Measurements from ENCODE around the gene MAPK11. TPM values are rescaled to one million over a fixed set of nuclear protein-coding genes. Genes with fewer than 3 reads are reported as not detected.

The MAPK11 gene
- 27.8 and 29.0 TPM in 2 replicates for total RNA-seq

GRCh38 chr22:50269970-50270665 lies at the start of gene MAPK11:
Gene MAPK11 (minus strand): TSS chr22:50270380. CDS start chr22:50270292, 88 bp downstream.
- Mint-ChIP-seq H3K9me3 (no peaks in the 10 kb centered on the region), H3K4me1 (peaks cover 13% of the 10 kb centered on the region), H3K27ac (peak within 1 kb of the TSS; percentile 70), H3K27me3 (peaks cover 6% of the 10 kb centered on the region), H3K36me3 (ENCODE audit: low read depth) (peaks cover 2% of the 10 kb centered on the region), H3K4me3 (peak within 1 kb of the TSS; percentile 80)
- DNase-seq = peak; percentile 94
- intact Hi-C loops (cut with micrococcal nuclease) = loop anchor here (2.0 to 5.0 kb wide), 4 partner anchors 19 to 73 kb away; partner anchors contain the start of genes DENND6B, HDAC10, PLXNB2 and PPP6R2

- Mint-ChIP-seq H3K9me3 (no peaks in the 10 kb centered on the region), H3K4me1 (peaks cover 4% of the 10 kb centered on the region), H3K27ac (no peak overlapping the region), H3K27me3 (peaks cover 3% of the 10 kb centered on the region), H3K36me3 (ENCODE audit: low read depth) (no peaks in the 10 kb centered on the region), H3K4me3 (no peak overlapping the region)
- no peak for DNase-seq
- intact Hi-C loops (cut with micrococcal nuclease) = no loop called here
Observed at GRCh38 chr22:50319503-50319951, 49.3 kb upstream of the MAPK11 start.

GRCh38 chr22:50318698-50319411 lies 48.7 kb upstream of the MAPK11 start:
- intact Hi-C loops (cut with micrococcal nuclease) = no loop called here
- H3K9me3 Mint-ChIP-seq = no peaks in the 10 kb centered on the region
- H3K36me3 Mint-ChIP-seq (ENCODE audit: low read depth) = no peaks in the 10 kb centered on the region
- DNase-seq = no peak
- no peak overlapping the region for H3K4me3 Mint-ChIP-seq
- peaks cover 8% of the 10 kb centered on the region for H3K4me1 Mint-ChIP-seq
- H3K27ac Mint-ChIP-seq = peak overlapping the region; percentile 15
- H3K27me3 Mint-ChIP-seq = no peaks in the 10 kb centered on the region

- Mint-ChIP-seq H3K4me3 (no peak overlapping the region), H3K36me3 (ENCODE audit: low read depth) (no peaks in the 10 kb centered on the region), H3K27ac (no peak overlapping the region), H3K4me1 (peaks cover 8% of the 10 kb centered on the region), H3K27me3 (no peaks in the 10 kb centered on the region), H3K9me3 (no peaks in the 10 kb centered on the region)
- DNase-seq = no peak
- intact Hi-C loops (cut with micrococcal nuclease) = no loop called here
Observed at GRCh38 chr22:50318356-50318697, 48.1 kb upstream of the MAPK11 start.

- H3K4me1 Mint-ChIP-seq = peaks cover 8% of the 10 kb centered on the region
- H3K9me3 Mint-ChIP-seq = no peaks in the 10 kb centered on the region
- intact Hi-C loops (cut with micrococcal nuclease) = no loop called here
- H3K27ac Mint-ChIP-seq = no peak overlapping the region
- no peak overlapping the region for H3K4me3 Mint-ChIP-seq
- no peak for DNase-seq
- no peaks in the 10 kb centered on the region for H3K36me3 Mint-ChIP-seq (ENCODE audit: low read depth)
- no peaks in the 10 kb centered on the region for H3K27me3 Mint-ChIP-seq
Observed at GRCh38 chr22:50317674-50318073, 47.5 kb upstream of the MAPK11 start.

GRCh38 chr22:50317178-50317577 lies 47.0 kb upstream of the MAPK11 start:
- no peaks in the 10 kb centered on the region for H3K27me3 Mint-ChIP-seq
- H3K27ac Mint-ChIP-seq = no peak overlapping the region
- H3K4me1 Mint-ChIP-seq = peaks cover 8% of the 10 kb centered on the region
- no peaks in the 10 kb centered on the region for H3K9me3 Mint-ChIP-seq
- no peak overlapping the region for H3K4me3 Mint-ChIP-seq
- H3K36me3 Mint-ChIP-seq (ENCODE audit: low read depth) = no peaks in the 10 kb centered on the region
- no peak for DNase-seq
- intact Hi-C loops (cut with micrococcal nuclease) = no loop called here

- no peak for DNase-seq
- Mint-ChIP-seq H3K36me3 (ENCODE audit: low read depth) (no peaks in the 10 kb centered on the region), H3K27ac (no peak overlapping the region), H3K4me3 (no peak overlapping the region), H3K4me1 (peaks cover 8% of the 10 kb centered on the region), H3K27me3 (no peaks in the 10 kb centered on the region), H3K9me3 (no peaks in the 10 kb centered on the region)
- intact Hi-C loops (cut with micrococcal nuclease) = no loop called here
Observed at GRCh38 chr22:50316114-50317065, 46.2 kb upstream of the MAPK11 start.

- Mint-ChIP-seq H3K27ac (no peak overlapping the region), H3K4me1 (peaks cover 8% of the 10 kb centered on the region), H3K4me3 (peak overlapping the region; percentile 22), H3K36me3 (ENCODE audit: low read depth) (no peaks in the 10 kb centered on the region), H3K27me3 (no peaks in the 10 kb centered on the region), H3K9me3 (no peaks in the 10 kb centered on the region)
- DNase-seq = no peak
- intact Hi-C loops (cut with micrococcal nuclease) = no loop called here
Observed at GRCh38 chr22:50315289-50316113, 45.3 kb upstream of the MAPK11 start.

GRCh38 chr22:50314455-50315288 lies 44.5 kb upstream of the MAPK11 start:
- Mint-ChIP-seq H3K9me3 (no peaks in the 10 kb centered on the region), H3K27me3 (no peaks in the 10 kb centered on the region), H3K4me3 (peak overlapping the region; percentile 88), H3K27ac (peak overlapping the region; percentile 78), H3K36me3 (ENCODE audit: low read depth) (no peaks in the 10 kb centered on the region), H3K4me1 (peaks cover 8% of the 10 kb centered on the region)
- intact Hi-C loops (cut with micrococcal nuclease) = loop anchor here (1.0 kb wide), 1 partner anchor 13 kb away; the partner anchor contains the start of gene DENND6B
- peak; percentile 93 for DNase-seq

- H3K27ac Mint-ChIP-seq = peak overlapping the region; percentile 78
- peak overlapping the region; percentile 88 for H3K4me3 Mint-ChIP-seq
- intact Hi-C loops (cut with micrococcal nuclease) = loop anchor here (1.0 kb wide), 1 partner anchor 13 kb away; the partner anchor contains the start of gene DENND6B
- no peaks in the 10 kb centered on the region for H3K9me3 Mint-ChIP-seq
- DNase-seq = no peak
- H3K36me3 Mint-ChIP-seq (ENCODE audit: low read depth) = no peaks in the 10 kb centered on the region
- H3K27me3 Mint-ChIP-seq = no peaks in the 10 kb centered on the region
- H3K4me1 Mint-ChIP-seq = peaks cover 8% of the 10 kb centered on the region
Observed at GRCh38 chr22:50314081-50314454, 43.9 kb upstream of the MAPK11 start.

- DNase-seq = no peak
- peaks cover 2% of the 10 kb centered on the region for H3K27me3 Mint-ChIP-seq
- H3K4me1 Mint-ChIP-seq = peaks cover 11% of the 10 kb centered on the region
- no peaks in the 10 kb centered on the region for H3K9me3 Mint-ChIP-seq
- peak overlapping the region; percentile 37 for H3K27ac Mint-ChIP-seq
- H3K4me3 Mint-ChIP-seq = peak overlapping the region; percentile 88
- intact Hi-C loops (cut with micrococcal nuclease) = no loop called here
- no peaks in the 10 kb centered on the region for H3K36me3 Mint-ChIP-seq (ENCODE audit: low read depth)
Observed at GRCh38 chr22:50313600-50313999, 43.4 kb upstream of the MAPK11 start.

GRCh38 chr22:50313021-50313420 lies 42.8 kb upstream of the MAPK11 start:
- Mint-ChIP-seq H3K27ac (no peak overlapping the region), H3K9me3 (no peaks in the 10 kb centered on the region), H3K36me3 (ENCODE audit: low read depth) (no peaks in the 10 kb centered on the region), H3K27me3 (peaks cover 2% of the 10 kb centered on the region), H3K4me1 (peaks cover 11% of the 10 kb centered on the region), H3K4me3 (no peak overlapping the region)
- no peak for DNase-seq
- intact Hi-C loops (cut with micrococcal nuclease) = no loop called here

All from activated CD4-positive, alpha-beta T cell treated with anti-CD3 and anti-CD28 coated beads, Interleukin-2, amount 10 ng/mL, durations not matched to agents 24 days and 14 days (primary cell).